GM19452 (cell line): Measurements from ENCODE around the gene TBK1.

Source experiments
- ATAC-seq: cut with Tn5 transposase; IDR thresholded peaks from one replicate; pipeline ENCODE4 v1.9.1; 2021; ENCODE audit not compliant: unreplicated experiment

TBK1 gene

DNA sequence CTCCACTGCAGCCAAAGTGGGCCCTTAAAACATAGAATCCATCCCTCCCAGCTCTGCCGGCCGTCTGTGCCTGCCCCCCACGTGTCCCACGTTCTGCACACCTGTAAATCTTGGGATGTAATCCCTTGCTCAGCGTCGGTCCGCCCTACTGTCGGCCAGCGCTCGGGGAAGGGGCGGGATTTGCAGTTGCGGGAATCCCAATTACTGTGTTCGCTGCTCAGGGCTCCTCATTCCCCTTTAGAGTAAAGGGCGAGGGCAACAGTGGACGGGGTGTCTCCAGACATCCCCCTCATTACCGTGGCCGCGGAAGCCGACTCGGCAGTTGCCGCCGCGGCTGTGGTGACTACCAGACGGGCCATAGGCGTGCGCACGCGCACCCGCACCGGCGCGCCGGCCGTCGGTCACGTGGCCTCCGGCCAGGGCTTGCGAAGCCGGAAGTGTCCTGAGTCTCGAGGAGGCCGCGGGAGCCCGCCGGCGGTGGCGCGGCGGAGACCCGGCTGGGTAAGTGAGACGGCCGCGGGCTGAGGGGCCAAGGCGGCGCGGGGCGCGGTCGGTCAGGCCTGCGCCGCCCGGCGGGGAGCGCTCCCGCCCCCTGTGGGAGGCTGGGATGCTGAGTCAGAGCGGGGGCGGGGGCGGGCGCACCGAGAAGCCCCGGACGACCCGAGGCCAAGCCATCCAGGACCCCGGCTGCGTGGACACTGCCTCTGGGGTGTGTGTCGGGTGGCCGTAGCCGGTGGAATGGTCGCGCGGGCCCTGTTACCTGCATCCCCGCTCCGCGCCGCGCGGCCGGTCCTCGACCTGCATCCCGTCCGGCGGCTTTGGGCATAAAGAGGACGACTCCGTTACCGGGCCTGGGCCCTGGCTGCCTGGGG lies at the start of gene TBK1:
TBK1 (plus strand) TSS at position 434 of the 872 bp plus-strand sequence. CDS start 3,751 bp downstream, outside the sequence.
- ATAC-seq, result peak; percentile 93

DNA sequence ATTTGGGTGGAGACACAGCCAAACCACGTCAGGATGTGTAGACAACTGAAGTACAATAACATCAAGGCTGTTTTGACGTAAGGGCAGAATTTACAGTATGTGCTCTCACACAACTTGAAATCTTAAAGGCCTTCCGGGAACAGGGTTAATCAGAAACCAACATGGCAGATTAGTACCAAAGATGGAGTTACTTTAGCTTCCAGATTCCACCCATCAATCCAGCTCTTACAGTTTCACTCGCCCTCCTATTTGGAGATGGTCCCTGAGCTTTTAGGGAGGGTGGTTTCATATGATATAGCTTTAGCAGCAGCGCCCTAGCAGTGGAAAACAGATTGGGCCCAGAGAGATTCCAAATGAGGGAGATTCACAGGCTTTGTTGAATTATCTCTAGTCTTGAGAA lies 49.7 kb upstream of the TBK1 start:
- ATAC-seq, result no peak

DNA sequence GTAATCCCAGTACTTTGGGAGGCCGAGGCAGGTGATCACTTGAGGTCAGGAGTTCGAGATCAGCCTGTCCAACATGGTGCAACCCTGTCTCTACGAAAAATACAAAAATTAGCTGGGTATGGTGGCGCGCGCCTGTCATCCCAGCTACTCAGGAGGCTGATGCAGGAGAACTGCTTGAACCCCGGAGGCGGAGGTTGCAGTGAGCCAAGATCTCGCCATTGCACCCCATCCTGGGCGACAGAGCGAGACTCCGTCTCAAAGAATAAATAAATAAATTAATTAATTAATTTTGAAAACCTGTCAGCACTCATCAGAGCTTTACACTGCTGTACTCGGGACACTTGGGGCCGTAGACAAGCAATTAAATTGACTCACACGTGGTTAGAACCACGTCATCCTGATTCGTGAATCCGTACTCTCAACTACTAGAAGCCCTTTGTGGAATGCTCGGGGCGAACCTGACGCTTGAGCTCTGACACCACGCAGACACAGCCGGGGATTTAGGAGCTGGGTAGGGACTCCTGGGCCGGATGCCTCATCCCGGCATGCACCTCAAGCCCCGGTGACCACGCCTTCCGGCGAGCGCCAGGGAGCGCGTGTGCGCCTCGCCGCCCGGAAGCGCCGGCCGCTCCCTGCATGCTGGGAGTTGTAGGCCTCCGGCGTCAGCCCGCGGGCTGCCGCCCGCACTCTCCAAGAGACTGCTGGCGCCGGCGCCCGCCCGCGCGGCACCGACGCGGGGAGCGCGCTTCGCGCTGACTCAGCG lies 48.0 kb upstream of the TBK1 start, which contains the start of gene XPOT:
XPOT (plus strand) TSS at position 686 of the 763 bp plus-strand sequence. CDS start 5,644 bp downstream, outside the sequence.
- peak; percentile 95 for ATAC-seq

DNA sequence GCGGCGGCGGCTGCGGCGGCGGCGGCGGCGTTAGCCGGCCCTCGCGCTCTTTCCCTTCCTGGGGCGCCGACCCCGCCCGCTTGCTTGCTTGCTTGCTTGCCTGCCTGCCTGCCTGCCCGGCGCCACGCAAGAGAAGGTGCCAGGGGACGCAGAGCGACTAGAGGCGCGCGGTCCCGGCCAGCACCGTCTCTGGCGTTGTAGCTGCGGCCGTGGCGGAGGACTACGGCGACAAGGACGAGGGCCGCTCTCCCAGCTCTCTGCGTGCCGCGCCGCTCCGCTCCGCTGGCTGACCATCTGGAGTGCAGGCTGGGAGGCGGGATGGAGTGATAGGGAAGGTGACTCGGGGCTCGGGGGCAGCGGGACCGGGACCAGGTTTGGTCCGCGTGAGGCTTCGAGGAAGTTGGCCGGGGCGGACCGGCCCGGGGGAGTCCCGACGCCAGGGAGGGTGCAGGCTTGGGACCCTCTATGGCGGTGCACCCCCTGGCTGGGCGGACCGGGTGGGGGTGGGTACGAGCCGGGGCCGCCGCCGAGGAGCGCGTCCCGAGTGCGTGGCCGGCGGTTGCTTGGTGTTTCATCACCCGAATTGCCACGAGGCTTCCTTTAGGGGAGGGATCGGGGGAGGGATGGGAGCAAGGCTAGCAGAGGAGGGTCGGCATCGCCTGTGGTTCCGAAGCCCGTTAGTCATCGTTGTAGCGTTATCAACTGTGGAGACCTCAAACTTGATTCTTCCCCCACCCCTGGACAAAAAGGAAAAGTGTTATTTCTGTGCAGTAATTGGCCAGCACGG lies 47.3 kb upstream of the TBK1 start:
- ATAC-seq, result peak; percentile 28

DNA sequence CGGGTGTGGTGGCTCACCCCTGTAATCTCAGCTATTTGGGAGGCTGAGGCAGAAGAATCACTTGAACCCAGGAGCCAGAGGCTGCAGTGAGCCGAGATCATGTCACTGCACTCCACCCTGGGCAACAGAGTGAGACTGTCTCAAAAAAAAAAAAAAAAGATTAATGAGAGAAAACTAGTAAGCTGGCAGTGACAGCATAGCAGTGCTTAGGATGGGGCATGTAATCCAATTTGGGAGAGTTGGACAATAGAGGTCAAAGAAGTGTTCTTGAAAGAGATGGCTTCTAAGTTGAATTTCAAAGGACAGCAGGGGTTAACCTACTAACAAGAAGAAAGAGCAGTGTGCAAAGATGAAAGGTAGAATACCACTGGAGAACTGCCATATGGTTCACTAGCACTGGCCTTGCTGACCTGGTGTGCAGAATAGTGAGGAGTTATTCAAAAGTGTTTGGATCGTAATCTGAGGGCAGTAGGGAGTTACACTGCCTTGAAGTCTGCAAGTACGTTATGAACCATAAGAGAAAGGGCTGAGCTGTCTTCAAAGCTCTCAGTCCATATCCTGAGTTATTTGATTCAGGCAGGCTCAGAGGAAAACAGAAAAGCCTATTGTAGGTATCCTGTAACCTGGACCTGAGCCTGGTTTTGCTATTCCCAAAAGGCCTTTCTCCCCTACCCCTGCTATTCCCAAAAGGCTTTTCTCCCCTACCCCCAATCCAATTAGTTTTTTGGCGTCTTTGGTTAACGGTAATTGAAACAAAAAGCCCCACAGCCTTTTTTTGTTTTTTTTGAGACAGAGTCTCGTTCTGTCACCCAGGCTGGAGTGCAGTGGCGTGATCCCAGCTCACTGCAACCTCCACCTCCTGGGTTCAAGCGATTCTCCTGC lies 44.3 kb upstream of the TBK1 start:
- no peak for ATAC-seq

DNA sequence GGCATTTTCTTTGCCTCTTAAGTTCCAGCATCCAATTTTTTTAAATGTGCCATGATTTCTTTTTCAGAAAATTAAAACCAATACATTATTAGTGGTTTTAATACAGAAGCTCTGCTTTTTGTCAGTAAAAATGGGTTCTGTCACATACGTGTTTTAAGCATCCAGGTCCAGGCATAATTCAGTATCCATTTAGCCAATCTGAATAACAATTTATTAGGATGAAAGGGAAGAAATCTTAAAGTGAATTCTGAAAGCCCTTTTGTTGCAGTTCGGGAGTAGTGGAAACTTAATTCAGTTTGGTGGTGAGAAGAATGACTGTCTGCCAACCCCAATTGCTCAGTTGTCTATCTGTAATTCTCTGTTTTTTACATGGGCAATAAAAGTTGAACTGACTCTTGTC lies 40.5 kb upstream of the TBK1 start:
- no peak for ATAC-seq

DNA sequence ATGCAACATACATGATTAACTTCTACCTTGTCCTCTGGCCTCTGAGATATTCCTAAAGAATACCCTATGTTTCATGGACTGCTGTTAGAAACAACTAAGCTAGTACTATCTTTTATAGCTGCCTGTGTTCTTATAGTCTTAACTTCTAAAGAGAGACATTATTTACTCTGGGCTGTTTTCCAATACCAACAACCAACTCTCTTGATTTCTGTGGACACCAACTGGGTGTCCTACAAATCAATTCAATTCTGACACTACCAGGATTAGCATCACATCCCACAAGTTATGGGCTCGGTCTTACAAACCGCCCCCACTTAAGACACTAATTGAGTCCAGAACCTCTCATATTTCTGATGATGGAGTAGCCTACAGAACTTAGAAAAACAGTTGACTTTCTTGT lies 39.5 kb upstream of the TBK1 start:
- ATAC-seq, result no peak

DNA sequence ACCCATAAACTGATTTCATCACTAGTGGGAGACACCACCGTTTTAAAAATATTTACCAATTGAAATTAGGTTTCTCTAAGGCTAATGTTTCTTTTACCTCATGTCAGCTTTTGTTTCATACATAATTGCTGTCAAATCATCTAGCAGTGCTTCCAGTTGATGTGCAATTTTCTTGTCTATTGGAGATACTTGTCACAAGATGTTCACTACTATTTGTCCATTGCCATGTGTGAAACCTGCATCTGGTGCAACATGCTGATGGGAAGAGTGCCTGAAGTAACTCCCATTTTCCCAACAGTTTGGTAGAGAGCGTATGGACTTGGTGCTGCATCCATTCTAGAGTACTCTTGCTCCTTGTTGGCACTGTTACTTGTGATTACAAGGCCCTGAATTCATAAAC lies 38.0 kb upstream of the TBK1 start:
- no peak for ATAC-seq

DNA sequence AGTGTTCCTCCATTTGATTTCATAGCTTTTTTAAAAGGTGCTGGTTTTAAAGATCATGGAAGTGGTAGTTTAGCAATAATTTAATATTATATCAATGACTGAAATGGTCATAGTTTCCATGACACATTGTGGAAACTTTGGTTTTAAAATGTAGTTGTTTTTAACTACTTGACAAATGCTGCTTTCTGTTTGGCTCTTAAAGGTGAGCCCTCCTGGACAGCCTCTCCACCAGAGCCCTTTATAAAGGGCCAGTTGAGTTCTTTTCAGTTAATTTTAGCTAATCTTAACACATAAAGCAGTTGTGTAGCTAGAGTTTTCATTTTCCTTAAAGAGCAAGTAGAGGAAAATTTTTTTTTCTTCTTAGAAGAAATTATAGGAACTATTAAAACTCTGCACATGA lies 33.7 kb upstream of the TBK1 start:
- ATAC-seq, result no peak

DNA sequence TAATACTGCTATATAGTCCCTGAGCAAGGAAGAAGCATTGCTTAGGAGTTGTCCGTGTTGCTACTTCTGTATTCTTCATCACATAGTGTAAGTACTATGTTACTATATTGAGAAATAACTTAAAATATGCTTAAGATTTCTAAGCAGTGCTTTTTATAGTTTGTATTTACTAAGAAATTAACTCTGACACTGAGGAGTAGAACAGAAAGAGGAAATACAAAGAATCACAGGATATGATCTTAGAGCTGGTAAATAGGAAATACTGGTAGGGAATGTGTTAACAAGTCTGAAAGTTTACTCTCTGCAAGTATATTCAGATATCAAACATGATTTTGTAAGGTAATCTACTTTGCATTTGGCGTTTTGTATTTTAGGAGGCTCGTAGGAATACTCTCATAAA lies 32.2 kb upstream of the TBK1 start:
- ATAC-seq, result no peak

DNA sequence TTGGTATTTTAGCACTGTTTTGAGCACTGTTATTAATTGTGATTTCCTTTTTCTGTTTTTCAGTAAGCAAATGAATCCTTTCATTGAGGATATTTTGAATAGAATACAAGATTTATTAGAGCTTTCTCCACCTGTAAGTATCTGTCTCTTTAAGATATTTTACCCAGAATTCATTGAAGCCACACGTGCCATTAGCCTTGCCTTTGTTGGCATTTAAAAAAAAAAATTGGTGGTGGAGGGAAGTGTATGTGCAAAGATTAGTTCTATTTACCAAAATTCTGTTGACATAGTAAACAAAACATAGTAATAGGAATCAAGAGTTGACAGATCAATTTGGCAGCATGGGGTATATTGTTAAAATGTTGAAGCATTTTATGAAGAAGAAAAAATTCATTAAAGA lies 23.9 kb upstream of the TBK1 start:
- no peak for ATAC-seq

DNA sequence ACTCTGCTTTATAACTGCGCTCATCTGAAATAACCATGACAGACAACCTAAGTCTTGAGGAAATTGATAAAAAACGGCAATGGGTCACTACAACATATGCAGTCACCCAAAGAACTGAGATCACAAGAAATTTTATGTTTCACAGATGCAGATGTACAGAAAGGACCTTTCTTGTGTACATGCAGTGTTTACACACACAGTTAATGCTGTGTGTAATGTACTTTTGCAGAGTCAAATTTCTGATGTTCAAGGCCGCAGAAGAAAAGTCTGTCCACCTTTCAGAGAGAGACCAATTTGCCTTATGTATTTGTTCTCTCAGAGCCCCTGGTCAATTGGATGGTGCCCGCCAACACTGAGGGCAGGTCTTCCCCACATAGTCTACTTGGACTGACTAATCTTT lies 23.0 kb upstream of the TBK1 start:
- no peak for ATAC-seq

DNA sequence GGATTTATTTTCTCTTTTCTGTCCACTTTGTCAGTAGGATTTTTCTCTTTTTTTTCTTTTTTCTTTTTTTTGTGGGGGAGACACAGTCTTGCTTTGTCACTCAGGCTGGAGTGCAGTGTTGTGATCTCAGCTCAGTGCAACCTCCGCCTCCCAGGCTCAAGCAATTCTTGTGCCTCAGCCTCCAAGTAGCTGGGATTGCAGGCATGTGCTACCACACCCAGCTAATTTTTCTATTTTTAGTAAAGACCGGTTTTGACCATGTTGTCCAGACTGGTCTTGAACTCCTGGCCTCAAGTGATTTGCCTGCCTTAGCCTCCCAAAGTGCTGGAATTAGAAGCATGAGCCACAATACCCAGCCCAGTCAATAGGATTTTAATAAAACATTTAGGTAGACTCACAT lies 21.0 kb upstream of the TBK1 start:
- ATAC-seq, result no peak

DNA sequence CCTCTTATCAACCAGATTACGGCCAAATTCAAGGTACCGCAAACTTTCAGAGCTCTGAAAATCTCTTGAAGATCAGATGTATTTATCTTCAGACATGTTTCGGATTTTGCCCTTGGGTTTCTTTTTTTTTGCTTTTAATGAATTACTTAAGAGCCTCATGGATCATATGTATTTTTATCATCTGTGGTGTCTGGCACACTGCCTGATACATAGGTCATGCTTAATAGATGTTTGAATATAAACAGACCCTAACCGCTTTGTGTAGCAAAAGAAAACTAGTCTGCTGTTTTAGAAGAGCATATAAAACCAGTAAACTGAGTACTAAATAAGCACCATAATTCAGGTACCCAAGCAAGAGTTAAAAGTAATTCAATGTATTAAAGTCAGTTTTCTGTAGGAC lies 20.1 kb upstream of the TBK1 start:
- ATAC-seq, result no peak

DNA sequence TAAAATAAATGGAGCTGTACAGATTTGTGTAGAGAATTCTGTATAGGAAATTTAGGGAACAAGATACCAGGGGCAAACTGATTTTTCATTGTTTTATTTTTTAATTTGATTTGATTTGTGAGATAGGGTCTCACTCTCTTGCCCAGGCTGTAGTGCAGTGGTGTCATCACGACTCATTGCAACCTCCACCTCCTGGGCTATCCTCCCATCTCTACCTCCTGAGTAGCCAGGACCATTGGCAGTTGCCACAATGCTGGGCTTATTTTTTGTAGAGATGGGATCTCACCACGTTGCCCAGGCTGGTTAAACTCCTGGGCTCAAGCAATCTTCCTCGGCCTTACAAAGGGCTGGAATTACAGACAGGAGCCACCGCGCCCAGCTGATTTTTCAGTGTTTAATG lies 18.0 kb upstream of the TBK1 start:
- ATAC-seq, result no peak

DNA sequence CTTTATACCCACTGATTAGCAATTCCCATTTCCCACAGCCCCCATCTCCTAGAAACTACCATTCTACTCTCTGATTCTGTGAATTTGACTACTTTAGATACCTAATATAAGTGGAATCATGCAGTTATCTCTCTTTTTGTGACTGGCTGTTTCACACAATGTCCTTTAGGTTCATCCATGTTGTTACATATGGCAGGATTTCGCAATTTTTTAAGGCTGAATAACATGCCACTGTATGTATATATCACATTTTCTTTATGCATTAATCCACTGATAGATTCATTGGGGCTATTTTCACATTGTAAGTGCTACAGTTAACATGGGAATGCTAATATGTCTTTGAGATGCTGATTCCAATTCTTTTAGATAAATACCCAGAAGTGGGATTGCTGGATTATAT lies 11.8 kb upstream of the TBK1 start:
- no peak for ATAC-seq

DNA sequence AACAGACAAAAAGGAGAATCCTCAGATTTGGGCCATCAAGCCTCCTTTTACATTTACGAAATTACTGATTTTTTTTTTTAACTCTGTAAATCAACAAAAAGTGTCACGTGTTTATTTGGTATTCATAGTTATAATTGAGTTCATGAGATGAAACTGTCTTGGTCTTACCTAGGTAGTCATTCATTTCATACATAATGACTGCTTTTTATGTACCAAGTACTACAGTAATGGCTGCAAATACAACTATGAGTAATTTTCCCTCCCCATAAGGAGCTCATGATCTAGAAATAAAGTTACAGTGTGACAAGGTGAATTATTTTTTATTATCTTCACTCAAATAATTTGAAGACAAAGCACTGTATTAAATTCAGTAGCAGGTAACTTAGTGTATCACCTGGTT lies 6.4 kb upstream of the TBK1 start:
- ATAC-seq, result no peak

DNA sequence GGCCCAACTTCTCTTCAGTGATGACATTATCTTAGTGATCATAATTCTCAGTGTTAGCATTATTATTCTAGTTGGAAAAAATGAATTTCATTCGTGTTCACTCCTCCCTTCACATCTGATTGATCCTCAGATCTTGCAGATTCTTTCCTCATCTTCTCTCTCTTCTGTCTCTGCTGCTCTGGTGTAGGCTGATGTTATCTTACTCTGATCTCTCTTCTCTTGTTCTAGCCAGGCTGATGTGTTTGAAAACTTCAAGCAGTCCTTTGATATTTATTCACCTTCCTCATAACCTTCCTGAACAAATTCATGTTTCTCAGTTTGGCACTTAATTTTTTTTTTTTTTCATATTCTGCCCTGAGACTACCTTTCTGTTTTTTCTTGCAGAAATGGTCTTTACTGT lies 5.6 kb upstream of the TBK1 start:
- ATAC-seq, result no peak

DNA sequence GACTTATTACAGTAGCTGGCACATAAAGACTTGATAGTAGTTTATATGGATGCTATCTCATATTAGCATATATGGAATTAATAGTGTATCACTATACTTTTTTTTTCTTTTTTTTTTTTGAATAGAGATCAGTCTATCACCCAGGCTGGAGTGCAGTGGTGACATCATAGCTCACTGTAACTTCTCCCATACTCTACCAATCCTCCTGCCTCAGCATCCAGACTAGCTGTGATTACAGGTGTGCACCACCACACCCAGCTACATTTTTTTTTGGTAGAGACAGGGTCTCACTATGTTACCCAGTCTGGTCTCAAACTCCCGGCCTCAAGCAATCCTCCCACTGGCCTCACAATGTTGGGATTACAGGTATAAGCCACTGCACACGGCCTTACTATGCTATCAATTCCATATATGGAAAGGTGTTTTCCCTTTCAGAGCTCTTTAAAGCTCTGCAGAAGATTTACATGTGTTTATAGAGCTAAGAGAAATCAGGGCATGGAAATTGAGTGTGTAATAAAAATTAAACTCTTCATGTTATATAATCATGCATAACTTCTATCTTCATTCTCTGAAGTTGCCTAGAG lies 1.8 kb upstream of the TBK1 start:
- no peak for ATAC-seq
